ENCODE data around the gene FRRS1L. TPM values are rescaled to one million over a fixed set of nuclear protein-coding genes. Genes with fewer than 3 reads are reported as not detected.

The FRRS1L gene
- total and polyA plus RNA-seq, 4 donors = 0.08 to 0.51 TPM; not detected in 2

GRCh38 chr9:109149722-109150121 is 17.3 kb downstream of the FRRS1L start:
- no peaks in the 10 kb centered on the region for H3K27me3 ChIP-seq (ENCODE audit: control insufficient read depth in 4 of 4, insufficient read depth in 4 of 4, low read length in 3 of 4)
- 86% methylated on average over 4 of the region's 4 CpGs for whole genome bisulfite sequencing
- no peak overlapping the region for H3K27ac ChIP-seq (ENCODE audit: low read depth in 1 of 2, low read length in 2 of 2)
- H3K4me1 ChIP-seq (ENCODE audit: control insufficient read depth in 4 of 4, insufficient read depth in 4 of 4, low read length in 3 of 4) = no peaks in the 10 kb centered on the region
- peaks cover 0 to 10% (median 0%) of the 10 kb centered on the region in 4 donors for H3K9me3 ChIP-seq (ENCODE audit: control insufficient read depth in 4 of 4, low read length in 3 of 4)
- H3K4me3 ChIP-seq (ENCODE audit: low read depth in 1 of 3, low read length in 3 of 3) = no peak overlapping the region
- H3K9ac ChIP-seq (ENCODE audit: low read depth in 1 of 2, low read length in 2 of 2) = no peak overlapping the region
- no peak for DNase-seq (ENCODE audit: low spot score)
- no peaks in the 10 kb centered on the region for H3K36me3 ChIP-seq (ENCODE audit: control insufficient read depth in 4 of 4, insufficient read depth in 3 of 4, low read depth in 1 of 4, low read length in 3 of 4)
- TF ChIP-seq FOXA1 (IDR thresholded peaks at IDR 0.05) = no peak
- TF ChIP-seq ZBTB33 (IDR thresholded peaks at IDR 0.05) = no peak
- TF ChIP-seq JUND (IDR thresholded peaks at IDR 0.05) = no peak
- TF ChIP-seq, protein P1, sequence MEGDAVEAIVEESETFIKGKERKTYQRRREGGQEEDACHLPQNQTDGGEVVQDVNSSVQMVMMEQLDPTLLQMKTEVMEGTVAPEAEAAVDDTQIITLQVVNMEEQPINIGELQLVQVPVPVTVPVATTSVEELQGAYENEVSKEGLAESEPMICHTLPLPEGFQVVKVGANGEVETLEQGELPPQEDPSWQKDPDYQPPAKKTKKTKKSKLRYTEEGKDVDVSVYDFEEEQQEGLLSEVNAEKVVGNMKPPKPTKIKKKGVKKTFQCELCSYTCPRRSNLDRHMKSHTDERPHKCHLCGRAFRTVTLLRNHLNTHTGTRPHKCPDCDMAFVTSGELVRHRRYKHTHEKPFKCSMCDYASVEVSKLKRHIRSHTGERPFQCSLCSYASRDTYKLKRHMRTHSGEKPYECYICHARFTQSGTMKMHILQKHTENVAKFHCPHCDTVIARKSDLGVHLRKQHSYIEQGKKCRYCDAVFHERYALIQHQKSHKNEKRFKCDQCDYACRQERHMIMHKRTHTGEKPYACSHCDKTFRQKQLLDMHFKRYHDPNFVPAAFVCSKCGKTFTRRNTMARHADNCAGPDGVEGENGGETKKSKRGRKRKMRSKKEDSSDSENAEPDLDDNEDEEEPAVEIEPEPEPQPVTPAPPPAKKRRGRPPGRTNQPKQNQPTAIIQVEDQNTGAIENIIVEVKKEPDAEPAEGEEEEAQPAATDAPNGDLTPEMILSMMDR (IDR thresholded peaks at IDR 0.05; ENCODE audit: low read depth, low read length, missing input control) = no peak

DNA sequence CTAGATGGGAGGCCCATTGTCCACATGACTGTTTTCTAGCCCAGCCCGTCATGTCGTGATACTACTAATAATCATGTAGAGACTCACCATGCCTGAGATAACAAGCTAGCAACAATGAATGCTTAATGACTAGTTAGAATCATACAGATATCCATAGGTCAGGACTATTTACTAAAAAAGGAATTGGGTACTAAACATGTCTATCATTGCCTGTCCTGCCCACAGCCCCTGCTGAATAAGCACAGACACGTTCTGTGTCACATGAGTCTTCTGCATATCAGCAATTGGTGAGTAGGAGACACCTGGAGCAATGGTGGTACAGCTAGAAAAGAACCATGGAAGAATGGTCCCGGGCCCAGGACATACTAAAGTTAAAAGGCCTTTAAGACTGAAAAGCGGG is 18.0 kb downstream of the FRRS1L start:
- H3K9me3 ChIP-seq (ENCODE audit: control insufficient read depth in 4 of 4, low read length in 3 of 4) = peaks cover 0 to 10% (median 0%) of the 10 kb centered on the region in 4 donors
- no peak overlapping the region for H3K27ac ChIP-seq (ENCODE audit: low read depth in 1 of 2, low read length in 2 of 2)
- no peaks in the 10 kb centered on the region for H3K27me3 ChIP-seq (ENCODE audit: control insufficient read depth in 4 of 4, insufficient read depth in 4 of 4, low read length in 3 of 4)
- TF ChIP-seq FOXA1 (IDR thresholded peaks at IDR 0.05) = no peak
- no peak for TF ChIP-seq EGR1 (IDR thresholded peaks at IDR 0.05; ENCODE audit: low read depth in 2 of 2)
- TF ChIP-seq GABPA (IDR thresholded peaks at IDR 0.05 in 1 of 2, conservative IDR thresholded peaks at IDR 0.05 in 1 of 2) = no peak
- no peak for TF ChIP-seq SP1 (IDR thresholded peaks at IDR 0.05)
- TF ChIP-seq HNF4G (IDR thresholded peaks at IDR 0.05) = no peak
- TF ChIP-seq HNF4A (conservative IDR thresholded peaks at IDR 0.05) = no peak
- no peak for TF ChIP-seq RAD21 (IDR thresholded peaks at IDR 0.05)
- TF ChIP-seq YY1 (IDR thresholded peaks at IDR 0.05) = no peak
- no peak for TF ChIP-seq JUND (IDR thresholded peaks at IDR 0.05)
- TF ChIP-seq, protein P2, sequence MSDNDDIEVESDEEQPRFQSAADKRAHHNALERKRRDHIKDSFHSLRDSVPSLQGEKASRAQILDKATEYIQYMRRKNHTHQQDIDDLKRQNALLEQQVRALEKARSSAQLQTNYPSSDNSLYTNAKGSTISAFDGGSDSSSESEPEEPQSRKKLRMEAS (IDR thresholded peaks at IDR 0.05) = no peak
- no peak for TF ChIP-seq TAF1 (conservative IDR thresholded peaks at IDR 0.05)
- TF ChIP-seq FOXA2 (IDR thresholded peaks at IDR 0.05) = no peak
- TF ChIP-seq, protein P3, sequence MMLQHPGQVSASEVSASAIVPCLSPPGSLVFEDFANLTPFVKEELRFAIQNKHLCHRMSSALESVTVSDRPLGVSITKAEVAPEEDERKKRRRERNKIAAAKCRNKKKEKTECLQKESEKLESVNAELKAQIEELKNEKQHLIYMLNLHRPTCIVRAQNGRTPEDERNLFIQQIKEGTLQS (IDR thresholded peaks at IDR 0.05) = no peak
- TF ChIP-seq, protein P4, sequence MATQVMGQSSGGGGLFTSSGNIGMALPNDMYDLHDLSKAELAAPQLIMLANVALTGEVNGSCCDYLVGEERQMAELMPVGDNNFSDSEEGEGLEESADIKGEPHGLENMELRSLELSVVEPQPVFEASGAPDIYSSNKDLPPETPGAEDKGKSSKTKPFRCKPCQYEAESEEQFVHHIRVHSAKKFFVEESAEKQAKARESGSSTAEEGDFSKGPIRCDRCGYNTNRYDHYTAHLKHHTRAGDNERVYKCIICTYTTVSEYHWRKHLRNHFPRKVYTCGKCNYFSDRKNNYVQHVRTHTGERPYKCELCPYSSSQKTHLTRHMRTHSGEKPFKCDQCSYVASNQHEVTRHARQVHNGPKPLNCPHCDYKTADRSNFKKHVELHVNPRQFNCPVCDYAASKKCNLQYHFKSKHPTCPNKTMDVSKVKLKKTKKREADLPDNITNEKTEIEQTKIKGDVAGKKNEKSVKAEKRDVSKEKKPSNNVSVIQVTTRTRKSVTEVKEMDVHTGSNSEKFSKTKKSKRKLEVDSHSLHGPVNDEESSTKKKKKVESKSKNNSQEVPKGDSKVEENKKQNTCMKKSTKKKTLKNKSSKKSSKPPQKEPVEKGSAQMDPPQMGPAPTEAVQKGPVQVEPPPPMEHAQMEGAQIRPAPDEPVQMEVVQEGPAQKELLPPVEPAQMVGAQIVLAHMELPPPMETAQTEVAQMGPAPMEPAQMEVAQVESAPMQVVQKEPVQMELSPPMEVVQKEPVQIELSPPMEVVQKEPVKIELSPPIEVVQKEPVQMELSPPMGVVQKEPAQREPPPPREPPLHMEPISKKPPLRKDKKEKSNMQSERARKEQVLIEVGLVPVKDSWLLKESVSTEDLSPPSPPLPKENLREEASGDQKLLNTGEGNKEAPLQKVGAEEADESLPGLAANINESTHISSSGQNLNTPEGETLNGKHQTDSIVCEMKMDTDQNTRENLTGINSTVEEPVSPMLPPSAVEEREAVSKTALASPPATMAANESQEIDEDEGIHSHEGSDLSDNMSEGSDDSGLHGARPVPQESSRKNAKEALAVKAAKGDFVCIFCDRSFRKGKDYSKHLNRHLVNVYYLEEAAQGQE (IDR thresholded peaks at IDR 0.05) = no peak
- TF ChIP-seq NR2F2 (IDR thresholded peaks at IDR 0.05) = no peak
- TF ChIP-seq ZBTB33 (IDR thresholded peaks at IDR 0.05) = no peak
- TF ChIP-seq RXRA (IDR thresholded peaks at IDR 0.05) = no peak
- 91% methylated on average over 5 of the region's 5 CpGs for WGBS
- DNase-seq (ENCODE audit: low spot score) = no peak
- H3K36me3 ChIP-seq (ENCODE audit: control insufficient read depth in 4 of 4, insufficient read depth in 3 of 4, low read depth in 1 of 4, low read length in 3 of 4) = no peaks in the 10 kb centered on the region
- no peak overlapping the region for H3K9ac ChIP-seq (ENCODE audit: low read depth in 1 of 2, low read length in 2 of 2)
- H3K4me3 ChIP-seq (ENCODE audit: low read depth in 1 of 3, low read length in 3 of 3) = no peak overlapping the region
- no peaks in the 10 kb centered on the region for H3K4me1 ChIP-seq (ENCODE audit: control insufficient read depth in 4 of 4, insufficient read depth in 4 of 4, low read length in 3 of 4)

Measured in liver (tissue), 9 donors.